ENCODE data around the gene MAP3K14. TPM values are rescaled to one million over a fixed set of nuclear protein-coding genes. Genes with fewer than 3 reads are reported as not detected.

Gene MAP3K14
- total RNA-seq, 1 experiment from 2014 or later = 7.8 TPM

- no CpG with 5 or more reads among the region's 39 CpGs for WGBS (ENCODE audit: extremely low coverage, insufficient read length, low lambda C conversion rate)
Observed at GRCh38 chr17:45248132-45248957, 68.5 kb downstream of the MAP3K14 start.

More at GRCh38 chr17:45248132-45248957, 68.5 kb downstream of the MAP3K14 start:
- Histone ChIP-seq H2AFZ (ENCODE audit: low read length) (no peak overlapping the region), H2BK12ac (ENCODE audit: insufficient read length, low read depth, low read length) (no peak overlapping the region), H4K8ac (replicated peaks; ENCODE audit: insufficient read length, low read depth, low read length) (no peak overlapping the region), H3K79me1 (ENCODE audit: insufficient read depth, low read depth, low read length, poor library complexity, severe bottlenecking) (no peaks in the 10 kb centered on the region), H3K14ac (ENCODE audit: insufficient read depth, low read length) (peak overlapping the region; percentile 82), H3K27me3 (ENCODE audit: insufficient read depth, low read length) (no peaks in the 10 kb centered on the region), H4K20me1 (ENCODE audit: control insufficient read depth, insufficient read depth, insufficient read length) (no peaks in the 10 kb centered on the region), H3K4ac (ENCODE audit: low read depth, low read length) (no peak overlapping the region), H3K23me2 (ENCODE audit: insufficient read length, low read depth, low read length, poor library complexity, severe bottlenecking) (peaks cover 14% of the 10 kb centered on the region), H4K91ac (ENCODE audit: insufficient read length, low read depth, low read length) (no peak overlapping the region), H3K4me2 (ENCODE audit: insufficient read depth, insufficient read length, low read length) (peak overlapping the region; percentile 30), H2BK20ac (ENCODE audit: low read depth, low read length, poor library complexity, severe bottlenecking) (no peak overlapping the region), H3K4me1 (ENCODE audit: insufficient read depth, low read length) (no peaks in the 10 kb centered on the region; the same call in 1 of the 2 replicates), H3K23ac (ENCODE audit: insufficient read length, low read depth, low read length) (no peak overlapping the region), H3K27ac (ENCODE audit: insufficient read length, low read depth, low read length) (no peak overlapping the region), H3K18ac (ENCODE audit: insufficient read length, low read depth, low read length) (peak overlapping the region; percentile 90), H3K9ac (ENCODE audit: extremely low read depth, insufficient read length, low read length) (peak overlapping the region; percentile 62), H2BK5ac (ENCODE audit: insufficient read length, low read length) (no peak overlapping the region), H3K56ac (ENCODE audit: insufficient read length, low read depth, low read length) (no peak overlapping the region), H2BK120ac (ENCODE audit: low read depth, low read length, poor library complexity, severe bottlenecking) (no peak overlapping the region), H3K9me3 (ENCODE audit: control insufficient read depth, low read depth, low read length) (no peaks in the 10 kb centered on the region), H2AK5ac (ENCODE audit: insufficient read length, low read length) (no peak overlapping the region), H4K5ac (ENCODE audit: insufficient read length, low read depth, low read length) (no peak overlapping the region), H3K79me2 (ENCODE audit: insufficient read depth, low read length) (no peaks in the 10 kb centered on the region), H2BK15ac (ENCODE audit: low read depth, low read length) (no peak overlapping the region), H3T11ph (ENCODE audit: low read length) (no peak overlapping the region)
- peaks cover 14 to 20% of the 10 kb centered on the region in 2 experiments for H3K4me1 Mint-ChIP-seq
- peak overlapping the region in 2 of 3 experiments; percentile 87 to 96; a peak in 4 of 7 replicates for H3K27ac Mint-ChIP-seq
- H3K27me3 Mint-ChIP-seq (ENCODE audit: low read depth) = peaks cover 14% of the 10 kb centered on the region
- DNase-seq = peak; percentile 91
- H3K9me3 Mint-ChIP-seq = no peaks in the 10 kb centered on the region
- H3K36me3 Mint-ChIP-seq (ENCODE audit: insufficient read depth in 1 of 3, low read depth in 3 of 3) = peaks cover 9 to 15% (median 10%) of the 10 kb centered on the region in 3 experiments
- H3K4me3 Mint-ChIP-seq = peak overlapping the region; percentile 84 to 90
- TF ChIP-seq, protein P1, sequence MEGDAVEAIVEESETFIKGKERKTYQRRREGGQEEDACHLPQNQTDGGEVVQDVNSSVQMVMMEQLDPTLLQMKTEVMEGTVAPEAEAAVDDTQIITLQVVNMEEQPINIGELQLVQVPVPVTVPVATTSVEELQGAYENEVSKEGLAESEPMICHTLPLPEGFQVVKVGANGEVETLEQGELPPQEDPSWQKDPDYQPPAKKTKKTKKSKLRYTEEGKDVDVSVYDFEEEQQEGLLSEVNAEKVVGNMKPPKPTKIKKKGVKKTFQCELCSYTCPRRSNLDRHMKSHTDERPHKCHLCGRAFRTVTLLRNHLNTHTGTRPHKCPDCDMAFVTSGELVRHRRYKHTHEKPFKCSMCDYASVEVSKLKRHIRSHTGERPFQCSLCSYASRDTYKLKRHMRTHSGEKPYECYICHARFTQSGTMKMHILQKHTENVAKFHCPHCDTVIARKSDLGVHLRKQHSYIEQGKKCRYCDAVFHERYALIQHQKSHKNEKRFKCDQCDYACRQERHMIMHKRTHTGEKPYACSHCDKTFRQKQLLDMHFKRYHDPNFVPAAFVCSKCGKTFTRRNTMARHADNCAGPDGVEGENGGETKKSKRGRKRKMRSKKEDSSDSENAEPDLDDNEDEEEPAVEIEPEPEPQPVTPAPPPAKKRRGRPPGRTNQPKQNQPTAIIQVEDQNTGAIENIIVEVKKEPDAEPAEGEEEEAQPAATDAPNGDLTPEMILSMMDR (conservative IDR thresholded peaks at IDR 0.05) = no peak
